NCI-H774 (cell line): ENCODE measurements around the gene CNTNAP4.

Source experiments
- DNase-seq: peaks from one replicate; lab custom pipeline; 2025; lab: John Stamatoyannopoulos, UW

The CNTNAP4 gene

DNA sequence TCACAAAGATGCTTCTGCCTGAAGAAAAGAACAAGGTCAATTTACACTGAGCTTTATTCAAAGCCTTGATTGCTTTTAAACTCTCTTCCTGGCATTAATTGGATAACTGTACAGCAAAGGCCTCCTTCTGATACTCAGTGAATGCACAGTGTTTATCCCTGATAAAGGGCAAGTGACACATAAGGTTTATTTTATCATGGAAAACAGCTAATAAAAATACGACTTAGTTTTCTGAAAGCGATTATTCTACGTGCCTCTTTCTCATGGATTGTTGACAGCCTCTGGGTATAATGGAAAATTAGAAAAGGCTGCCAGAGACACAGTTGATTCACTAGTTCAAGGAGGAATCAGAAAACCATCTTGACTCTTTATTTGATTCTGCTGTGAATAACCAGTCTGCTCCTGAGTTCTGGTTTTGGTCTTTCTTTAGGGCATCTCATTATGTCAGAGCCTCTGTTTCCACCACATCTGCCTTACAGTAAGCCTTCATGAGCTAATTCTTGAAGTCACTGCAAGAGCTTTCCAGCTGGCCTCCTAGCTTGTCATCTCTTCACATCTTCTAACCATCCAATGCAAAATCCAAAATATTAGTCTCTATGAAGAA lies 212.9 kb downstream of the CNTNAP4 start:
- no peak for DNase-seq

DNA sequence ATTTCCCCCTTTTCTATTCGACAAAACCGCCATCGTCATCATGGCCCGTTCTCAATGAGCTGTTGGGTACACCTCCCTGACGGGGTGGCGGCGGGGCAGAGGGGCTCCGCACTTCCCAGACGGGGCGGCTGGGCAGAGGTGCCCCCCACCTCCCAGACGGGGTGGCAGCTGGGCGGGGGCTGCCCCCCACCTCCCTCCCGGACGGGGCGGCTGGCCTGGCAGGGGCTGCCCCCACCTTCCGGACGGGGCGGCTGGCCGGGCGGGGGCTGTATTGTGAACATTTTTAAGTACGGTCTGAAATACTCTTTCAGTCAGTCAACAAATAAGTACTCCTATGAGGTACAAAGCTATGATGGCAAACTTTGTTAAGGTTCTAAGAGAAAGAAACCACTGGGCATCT lies 222.8 kb downstream of the CNTNAP4 start:
- DNase-seq: no peak

DNA sequence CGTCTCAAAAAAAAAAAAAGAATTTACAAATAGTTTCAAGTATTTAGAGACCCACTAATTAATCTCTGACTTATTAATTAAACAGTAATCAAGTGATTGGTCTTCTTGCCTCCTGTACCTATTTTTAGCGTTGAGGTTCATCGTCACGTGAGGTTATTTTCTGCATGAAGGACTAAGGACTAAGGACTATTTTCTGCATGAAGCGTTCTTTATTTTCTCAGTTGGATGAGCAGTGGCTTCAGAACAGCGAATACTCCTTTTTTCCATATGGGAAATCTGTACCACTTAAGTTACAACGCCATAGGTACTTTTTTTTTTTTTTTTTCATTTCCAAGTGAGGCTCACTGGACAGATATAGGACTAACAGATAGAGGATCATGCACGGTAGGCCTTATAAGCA lies 224.9 kb downstream of the CNTNAP4 start:
- DNase-seq: no peak

DNA sequence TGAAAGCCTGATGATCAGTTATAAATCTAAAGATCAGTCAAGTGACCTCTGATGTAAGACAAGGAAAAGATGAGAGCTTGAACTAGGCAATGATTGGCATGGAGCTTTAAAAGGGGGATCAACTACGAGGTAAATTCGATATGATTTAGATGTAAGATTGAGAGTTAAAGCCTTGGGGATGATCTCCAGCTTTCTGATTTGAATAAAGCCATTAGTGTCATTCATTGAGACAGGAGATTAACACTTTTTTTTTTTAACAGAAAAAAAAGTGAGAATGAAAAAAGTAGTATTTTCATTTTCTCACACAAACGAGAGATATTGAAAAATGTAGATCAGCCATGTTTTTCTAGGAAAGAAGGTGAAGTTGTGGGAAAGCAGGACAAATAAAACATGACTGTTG lies 225.4 kb downstream of the CNTNAP4 start:
- DNase-seq: no peak

DNA sequence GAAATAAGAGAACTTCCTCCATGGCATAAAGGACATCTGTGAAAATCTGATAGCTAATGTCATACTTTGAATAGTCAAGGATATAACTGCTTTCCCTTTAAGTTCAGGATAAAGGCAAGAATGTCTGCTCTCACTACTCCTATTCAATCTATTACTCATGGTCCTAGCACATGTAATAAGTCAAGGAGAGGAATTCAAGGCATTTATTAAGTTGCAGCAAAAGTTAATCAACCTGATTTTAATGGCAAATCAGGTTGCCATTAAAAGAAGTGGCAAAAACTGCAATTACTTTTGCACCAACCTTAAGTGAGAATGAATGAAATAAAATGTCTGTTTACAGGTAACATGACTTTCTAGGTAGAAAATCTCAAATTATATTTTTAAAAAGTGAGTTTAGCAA lies 225.9 kb downstream of the CNTNAP4 start:
- no peak for DNase-seq

DNA sequence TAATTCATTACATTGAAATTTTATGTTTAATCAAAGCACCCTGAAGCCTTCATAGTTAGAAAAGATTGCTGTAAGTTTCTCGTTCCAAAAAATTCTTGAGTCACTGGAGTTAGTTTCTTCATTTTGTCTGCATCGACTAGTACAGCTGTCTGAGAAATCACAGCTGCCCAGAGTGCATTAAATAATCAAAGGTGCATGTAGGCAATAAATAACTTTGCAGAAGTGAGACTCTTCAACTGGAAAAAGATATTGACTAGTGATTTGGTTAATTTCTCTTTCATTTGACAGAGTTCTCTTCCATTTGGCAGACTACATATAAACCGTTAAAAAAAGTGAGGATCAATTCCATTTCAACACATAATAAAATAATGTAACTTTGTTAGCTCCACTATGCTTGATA lies 234.0 kb downstream of the CNTNAP4 start:
- DNase-seq: no peak

DNA sequence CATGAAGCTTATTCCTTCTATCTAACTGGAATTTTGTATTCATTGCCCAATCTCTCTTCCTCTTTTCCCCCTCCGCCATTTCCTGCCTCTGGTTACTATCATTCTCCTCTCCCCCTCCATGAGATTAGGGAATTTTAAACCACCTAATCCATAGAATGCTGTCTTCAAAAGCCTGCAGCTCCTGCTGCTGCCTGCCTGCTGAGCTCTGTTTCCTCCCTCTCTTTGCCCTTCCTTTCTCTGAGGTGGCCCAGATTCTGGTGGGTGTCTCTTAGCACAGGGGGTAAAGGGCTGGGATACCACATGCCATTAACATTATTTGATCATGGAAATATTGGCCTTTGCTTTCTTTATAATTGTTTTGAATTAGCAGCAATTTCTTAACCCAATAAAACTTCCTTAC lies 241.6 kb downstream of the CNTNAP4 start:
- DNase-seq: no peak

DNA sequence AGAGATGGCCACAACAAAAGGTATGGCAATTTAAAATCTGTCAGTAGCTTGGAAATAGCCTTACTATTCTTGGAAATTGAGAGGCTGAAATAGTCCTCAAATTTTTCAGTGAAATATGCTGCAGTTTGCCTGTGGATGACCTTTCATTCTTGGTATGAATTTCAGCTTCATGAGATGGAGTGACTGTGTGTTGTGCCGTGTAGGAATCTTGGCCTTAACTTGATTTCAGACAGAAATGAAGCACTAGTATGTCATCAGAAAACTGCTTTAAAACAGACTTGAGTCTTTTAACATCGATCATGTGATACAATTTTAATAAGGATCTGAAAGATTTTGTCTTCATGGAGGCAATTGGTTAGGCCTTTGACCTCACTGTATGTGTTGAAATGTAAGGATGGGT lies 247.2 kb downstream of the CNTNAP4 start:
- DNase-seq: no peak

DNA sequence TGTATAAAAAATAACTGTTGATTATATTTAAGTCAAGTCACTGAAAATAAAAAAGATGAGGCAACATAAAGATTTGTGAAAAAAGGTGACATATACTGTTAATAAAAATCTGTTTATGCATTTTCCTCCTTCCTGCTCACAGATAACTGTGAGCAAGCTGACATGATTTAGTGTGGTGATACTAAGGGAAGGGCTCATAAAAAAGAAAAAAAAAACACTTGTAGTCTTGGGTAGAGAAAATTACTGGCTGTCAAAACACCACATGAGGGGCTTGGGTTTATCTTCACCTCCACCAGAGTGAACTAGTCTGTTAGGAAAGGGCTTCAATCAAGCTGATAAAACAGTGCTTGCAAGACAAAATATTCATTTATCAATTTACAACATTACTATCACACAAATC lies 247.6 kb downstream of the CNTNAP4 start:
- DNase-seq: no peak

DNA sequence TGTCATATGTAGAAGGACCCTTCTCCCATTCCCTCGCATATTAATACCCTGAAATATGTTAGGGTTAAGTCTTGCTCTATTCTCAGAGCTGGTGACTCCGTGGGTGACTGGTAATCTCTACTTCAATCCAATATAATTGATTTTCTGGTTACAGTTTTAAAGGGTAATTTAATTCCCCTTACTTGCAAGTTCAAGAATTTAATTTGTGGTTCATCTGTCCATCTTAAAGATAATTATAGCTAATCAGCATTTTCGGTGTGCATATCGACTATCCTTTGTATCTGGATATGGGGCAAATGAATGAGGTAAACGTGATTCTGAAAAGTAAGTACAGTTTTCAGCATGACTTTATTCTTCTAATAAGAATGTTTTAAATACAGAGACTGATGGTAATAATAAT lies 250.0 kb downstream of the CNTNAP4 start:
- DNase-seq: no peak

DNA sequence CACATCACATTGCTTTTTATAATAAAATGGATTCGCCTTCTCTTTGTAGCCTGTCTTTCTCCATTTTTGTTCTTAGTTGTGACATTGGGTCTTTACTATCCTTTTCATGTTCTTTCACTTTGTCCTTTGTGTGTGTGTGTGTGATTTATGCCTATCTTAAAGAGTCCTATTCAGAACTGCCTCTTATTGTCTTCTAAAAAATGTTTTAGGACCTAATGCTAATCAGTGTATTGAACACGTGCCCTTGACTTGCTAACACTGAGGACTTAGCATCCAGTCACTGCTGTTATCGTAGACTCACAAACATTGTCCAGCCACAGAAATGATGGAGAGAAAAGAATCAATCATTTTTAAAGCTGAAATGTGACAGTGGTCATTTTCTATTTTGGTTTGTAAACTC lies 251.9 kb downstream of the CNTNAP4 start:
- no peak for DNase-seq

DNA sequence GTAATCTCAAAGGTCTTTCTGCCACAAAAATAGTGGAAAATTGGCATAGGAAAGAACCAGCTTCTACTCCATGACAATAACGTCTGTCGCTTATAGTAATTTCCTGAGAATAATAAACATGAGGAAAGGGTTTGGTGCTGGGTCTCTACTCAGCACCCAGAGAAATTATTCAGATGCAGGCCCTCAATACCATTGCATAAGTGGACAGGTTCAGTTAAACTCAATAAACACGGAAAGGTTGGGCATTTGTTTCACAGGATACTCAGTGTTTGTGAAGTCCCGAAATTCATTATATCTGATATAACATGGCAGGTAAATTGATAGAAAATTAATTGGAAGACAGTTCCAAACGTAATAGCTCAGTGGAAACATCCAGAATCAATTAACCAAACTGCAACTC lies 254.0 kb downstream of the CNTNAP4 start:
- no peak for DNase-seq

DNA sequence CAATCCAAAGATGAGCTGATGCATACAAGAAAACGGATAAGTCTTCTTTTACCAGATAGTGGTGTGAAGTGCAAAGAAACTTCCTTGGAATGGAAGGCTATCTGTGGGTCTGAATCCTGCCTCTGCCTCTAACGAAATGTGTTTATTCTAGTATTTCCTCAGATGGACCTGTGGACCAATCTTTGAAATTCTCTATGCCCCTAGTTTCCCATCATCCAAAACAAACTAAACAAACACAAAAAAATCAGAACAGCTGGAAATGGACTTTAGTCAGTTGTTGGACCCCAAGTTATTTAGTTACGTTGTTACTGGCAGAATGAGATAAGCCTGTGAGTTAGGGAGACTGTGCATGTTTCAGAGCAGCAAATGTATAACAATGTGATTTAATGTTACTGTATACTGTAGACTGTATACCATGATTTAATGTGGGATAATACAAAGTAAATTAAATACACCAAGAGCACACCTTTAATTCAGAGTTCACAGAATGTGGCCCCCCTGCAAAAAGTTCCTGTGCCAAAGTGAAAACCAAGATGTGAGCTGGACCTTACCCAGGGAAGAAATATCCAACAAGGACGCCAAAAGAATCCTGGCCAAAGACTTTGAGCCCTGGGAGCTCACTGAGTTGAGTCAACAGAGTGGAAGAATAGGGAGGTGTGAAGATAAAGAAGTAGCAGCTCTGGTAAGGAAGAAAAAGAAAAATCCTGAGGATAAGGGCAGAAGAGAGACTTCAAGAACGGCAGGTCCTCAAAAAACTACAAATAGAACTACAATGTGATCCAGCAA lies 255.2 kb downstream of the CNTNAP4 start:
- no peak for DNase-seq

DNA sequence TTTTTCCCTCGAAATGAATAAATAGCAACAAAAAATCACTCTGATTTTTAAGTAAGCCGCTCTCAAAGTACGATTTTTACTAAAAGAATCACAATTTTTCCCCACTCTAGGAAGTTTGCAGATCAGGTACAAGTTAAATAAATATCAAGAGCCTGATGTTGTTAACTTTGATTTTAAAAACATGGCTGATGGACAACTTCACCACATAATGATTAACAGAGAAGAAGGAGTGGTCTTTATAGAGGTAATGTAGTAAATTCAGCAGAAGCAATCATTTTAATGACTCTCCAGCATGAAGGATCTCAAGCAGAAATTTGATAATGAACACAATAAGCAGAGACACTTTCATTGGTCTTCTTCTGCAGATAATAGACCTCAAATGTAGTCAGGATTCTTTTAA lies 262.4 kb downstream of the CNTNAP4 start:
- DNase-seq: no peak

DNA sequence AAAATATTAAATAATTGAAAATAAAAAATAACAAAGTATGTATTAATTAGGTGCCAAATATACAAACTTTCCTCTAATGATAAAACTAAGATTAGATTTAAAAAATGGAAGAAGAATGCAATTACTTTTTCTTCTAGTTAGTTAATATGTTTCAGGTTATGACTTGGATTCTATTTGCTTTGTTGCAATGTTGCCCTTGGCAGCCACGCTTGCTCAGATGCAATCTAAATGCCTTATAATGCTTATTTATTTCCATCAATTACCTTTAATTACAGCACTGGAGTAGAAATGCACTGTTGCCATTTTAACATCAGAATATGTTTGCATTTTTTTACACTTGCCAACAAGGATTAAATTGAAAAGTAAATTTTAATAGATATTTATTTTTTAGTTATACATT lies 263.9 kb downstream of the CNTNAP4 start:
- no peak for DNase-seq

DNA sequence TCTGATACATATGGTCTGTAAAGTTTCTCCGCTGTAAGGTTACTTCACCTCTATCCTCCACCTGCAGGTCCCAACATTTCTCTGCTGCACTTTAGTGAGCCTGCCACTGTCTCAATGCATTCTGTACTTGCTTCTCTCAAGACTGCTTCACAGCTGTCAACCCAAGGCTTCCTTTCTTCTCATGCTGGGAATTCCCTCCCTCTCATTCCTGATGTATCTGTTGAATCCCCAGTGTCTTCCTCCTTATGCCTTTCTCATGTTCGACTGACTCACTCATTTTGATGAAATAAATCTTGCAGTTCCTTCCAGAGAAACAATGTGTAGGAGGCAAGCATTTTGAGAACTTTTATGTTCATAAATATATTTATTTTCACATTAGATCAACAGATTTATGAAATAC lies 288.3 kb downstream of the CNTNAP4 start:
- DNase-seq: no peak

DNA sequence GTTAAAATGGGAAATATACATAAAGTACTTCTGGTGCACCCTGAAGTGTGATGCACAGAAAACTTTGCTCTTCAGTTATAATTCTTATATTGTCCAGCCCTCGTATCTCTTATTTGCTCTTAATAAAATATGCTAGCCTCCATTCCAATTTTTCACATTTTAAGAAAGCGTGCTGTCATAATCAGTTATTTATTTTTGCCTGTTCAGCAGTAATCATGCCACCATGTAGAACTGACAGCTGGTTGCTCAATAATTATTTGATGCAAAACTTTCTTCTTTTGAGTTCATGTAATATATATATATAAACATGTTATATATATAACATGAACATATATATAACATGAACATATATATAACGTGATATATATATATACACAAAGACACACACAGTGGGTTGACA lies 294.6 kb downstream of the CNTNAP4 start:
- DNase-seq: no peak

DNA sequence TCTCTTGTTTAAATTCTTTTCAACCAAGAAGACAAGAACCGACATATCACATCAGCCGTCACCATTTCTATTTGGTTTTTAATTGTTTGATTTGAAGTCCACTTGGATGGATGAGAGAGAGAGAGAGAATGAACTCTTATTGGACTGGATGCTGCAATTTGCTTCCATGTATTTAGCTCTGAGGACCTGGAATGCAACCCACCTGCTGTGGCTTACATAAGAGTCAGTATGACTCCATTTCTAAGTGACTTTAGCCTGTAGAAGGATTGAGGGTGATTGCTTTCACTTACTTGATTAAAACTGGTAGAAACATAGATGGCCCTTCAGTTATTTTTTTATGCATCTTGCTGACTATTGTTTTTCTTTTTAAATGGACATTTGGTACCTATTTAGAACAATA lies 296.1 kb downstream of the CNTNAP4 start:
- DNase-seq: no peak

DNA sequence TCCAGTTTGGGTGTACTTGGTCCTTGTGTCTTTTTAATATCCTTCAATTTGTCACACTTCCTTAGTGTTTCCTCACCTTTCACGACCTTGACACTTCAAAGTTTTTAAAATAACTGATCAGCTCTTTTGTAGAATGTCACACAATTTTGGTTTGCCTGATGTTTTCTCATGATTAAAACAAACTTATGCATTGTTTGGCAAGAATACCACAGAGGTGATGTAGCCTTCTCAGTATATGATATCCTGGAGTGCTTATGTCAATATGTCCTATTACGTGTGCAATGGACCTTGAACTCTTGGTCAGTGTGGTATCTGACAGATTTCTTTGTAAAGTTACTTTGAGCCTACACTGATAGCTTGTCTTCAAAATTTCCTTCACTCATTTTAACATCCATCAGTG lies 297.4 kb downstream of the CNTNAP4 start:
- DNase-seq: no peak

DNA sequence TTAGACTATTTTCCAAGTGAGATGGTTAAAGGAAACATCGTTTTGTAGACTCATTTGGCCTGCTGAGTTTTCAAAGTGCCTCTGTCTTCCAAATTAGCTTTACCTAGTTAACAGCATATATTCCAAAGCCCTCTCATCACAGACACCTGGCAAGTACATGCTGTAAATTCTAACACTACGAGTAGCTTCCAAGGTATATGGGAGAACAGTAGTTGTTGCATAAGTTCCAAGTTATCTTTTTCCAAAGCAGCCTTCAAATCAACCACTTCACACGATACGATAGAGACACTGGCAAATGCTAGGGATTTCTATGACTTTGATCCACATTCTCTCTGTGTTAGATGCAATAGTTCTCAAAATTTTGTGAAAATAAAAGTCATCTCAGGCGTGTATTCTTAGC lies 299.3 kb downstream of the CNTNAP4 start:
- DNase-seq: no peak

DNA sequence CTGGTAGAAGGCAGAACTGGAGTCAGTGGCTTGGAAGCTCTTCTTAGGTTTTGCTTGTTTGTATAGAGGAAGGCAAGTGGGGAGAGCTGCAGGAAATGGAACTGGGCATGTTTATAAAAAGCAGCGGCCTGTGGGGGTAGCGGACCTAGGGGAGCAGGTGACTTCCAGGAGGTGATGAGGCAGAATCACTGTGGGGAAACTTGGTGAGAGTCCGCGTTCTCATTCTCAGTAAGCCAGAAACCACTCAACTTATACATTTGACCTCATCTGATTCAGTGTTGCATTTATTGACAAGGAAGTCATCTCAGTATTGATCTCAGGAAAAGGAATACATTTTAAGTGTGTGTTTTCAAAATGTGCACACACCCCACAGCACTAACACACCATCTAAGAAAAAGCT lies 299.8 kb downstream of the CNTNAP4 start:
- DNase-seq: no peak

DNA sequence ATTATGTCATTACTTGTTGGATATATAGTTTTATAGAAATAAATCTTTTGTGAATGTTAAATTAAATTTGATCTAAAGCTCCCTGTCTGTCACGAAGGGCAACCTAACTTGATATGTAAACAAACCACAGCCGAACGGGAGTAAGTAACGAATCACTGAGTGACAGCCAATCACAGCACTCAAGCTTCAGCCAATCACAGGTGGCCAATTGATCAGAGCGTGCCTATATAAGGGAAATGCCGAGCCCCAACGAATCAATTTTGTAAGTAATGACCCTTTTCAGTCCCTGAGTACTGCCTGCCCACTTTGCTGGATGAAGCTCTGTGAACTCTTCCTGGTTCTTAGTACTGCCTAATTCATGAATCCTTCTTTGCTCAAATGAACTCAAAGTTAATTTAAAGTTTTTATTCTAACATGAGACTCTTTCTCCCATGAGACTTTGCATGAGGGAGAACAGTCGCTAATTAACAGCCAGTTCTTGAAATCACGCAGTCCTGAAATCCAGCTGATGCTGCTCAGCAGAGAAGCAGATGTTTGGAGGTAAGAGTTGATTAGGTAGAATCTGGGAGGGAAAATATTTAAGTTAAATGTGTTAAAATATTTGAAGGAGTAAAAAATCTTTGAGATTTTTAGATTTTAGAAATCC lies 302.2 kb downstream of the CNTNAP4 start:
- DNase-seq: no peak

DNA sequence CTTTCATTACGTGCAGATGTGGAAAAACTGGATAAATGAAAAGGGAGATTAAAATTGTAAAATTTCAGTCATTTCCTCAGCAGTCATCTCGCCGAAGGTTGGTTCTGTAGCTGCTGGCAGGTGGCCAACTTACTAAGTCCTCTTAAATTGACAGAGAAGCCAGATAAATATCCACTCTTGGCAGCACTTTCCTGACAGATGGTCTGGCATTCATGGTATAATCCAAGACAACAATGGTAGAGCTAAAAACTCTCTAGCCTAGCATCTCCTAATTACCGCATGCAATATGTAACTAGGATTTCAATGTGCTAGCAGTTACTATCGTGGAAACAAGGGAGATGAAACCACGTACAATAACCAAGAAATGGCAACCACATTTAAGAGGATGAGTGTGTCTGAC lies 306.3 kb downstream of the CNTNAP4 start:
- DNase-seq: peak; percentile 8

DNA sequence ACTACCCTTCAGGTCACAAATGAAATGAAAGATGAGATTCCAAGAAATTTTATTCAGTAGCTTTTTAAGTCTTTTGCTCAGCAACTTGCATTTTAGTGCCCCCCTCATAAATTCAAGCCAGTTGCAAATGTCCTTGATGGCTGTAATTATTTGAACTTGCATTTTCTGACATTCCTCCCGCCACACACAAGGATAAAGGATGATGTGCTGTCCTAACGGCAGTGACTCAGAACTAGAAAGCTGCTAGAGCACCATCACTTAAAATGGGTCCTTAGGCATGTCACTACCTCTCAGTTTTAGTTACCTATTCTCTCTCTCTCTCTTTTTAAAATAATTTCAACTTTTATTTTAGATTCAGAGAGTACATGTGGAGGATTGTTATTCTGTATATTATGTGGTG lies 306.7 kb downstream of the CNTNAP4 start:
- DNase-seq: no peak
